ENCODE measurements around the gene CRIP2. TPM values are rescaled to one million over a fixed set of nuclear protein-coding genes. Genes with fewer than 3 reads are reported as not detected.

CRIP2 gene
- 31.1 and 50.5 TPM in 2 replicates for total RNA-seq (2022)
- Bru-seq, nascent RNA: percentile 34 among the genes with signal in this experiment
- percentile 46 among the genes with signal in this experiment for BruChase-seq, experiment 1, labeled RNA remaining after a 6-hour chase
- BruChase-seq, experiment 2, labeled RNA remaining after a 2-hour chase: percentile 33 among the genes with signal in this experiment
- long read RNA-seq, transcript CRIP2-201 (8 exons, 1,857 nt): major isoform, 141 of 155 reads
- long read RNA-seq, partial matches to known transcripts: 6 of 155 reads
- long read RNA-seq, other reads (novel, unspliced or antisense): 5 of 155 reads

DNA sequence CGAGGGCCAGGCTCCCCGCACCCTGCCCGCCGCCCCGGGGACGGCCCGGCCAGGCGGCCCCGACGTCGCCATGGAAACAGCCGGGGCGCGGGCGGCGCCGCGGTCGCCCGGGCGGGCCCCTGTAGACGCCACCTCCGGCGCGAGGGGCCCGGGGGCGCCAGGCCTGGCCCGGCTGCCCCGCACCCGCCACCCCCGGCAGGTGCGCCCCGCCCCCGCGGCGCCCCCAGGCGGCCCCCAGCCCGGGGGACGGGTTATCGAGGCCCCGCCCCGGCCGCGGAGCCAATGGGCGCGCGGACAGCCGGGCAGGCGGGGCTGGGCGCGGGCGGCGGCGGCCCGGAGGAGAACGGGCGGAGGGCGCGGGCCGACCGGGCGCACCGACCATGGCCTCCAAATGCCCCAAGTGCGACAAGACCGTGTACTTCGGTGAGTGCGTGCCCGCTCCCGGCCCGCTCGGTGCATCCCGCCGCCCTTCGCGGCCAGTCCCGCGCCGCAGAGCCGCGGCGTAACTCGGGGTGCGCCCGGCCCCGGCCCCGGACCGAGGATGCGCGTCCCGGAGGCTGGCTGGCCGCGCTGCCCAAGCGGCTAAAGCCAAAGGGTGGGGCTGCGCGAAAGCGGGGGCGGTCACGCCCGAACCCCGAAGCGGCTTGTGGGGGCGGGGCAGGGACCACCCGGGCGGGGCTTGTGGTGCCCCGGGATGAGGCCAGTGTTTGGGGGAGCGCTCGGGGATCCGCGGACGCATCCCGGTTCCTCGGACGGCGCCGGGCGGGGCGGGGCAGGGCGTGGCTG is at the start of gene CRIP2:
Gene CRIP2 (plus strand): TSS at position 339 of the 786 bp plus-strand sequence. CDS start 42 bp downstream, at position 381.
- H3K9me3 Mint-ChIP-seq (ENCODE audit: unreplicated experiment): no peaks in the 10 kb centered on the region
- ChIA-PET CTCF (interaction anchor here (1.3 kb wide), 1 partner anchor 50 kb away, joined by 3 read pairs; no protein-coding TSS in a partner anchor), POLR2A (interaction anchor here (1.6 kb wide), 1 partner anchor 15 kb away, joined by 6 read pairs; no protein-coding TSS in a partner anchor)
- intact Hi-C loops (cut with micrococcal nuclease): no loop called here
- peaks cover 9% of the 10 kb centered on the region for H3K4me1 Mint-ChIP-seq (ENCODE audit: insufficient read depth, unreplicated experiment)
- H3K36me3 Mint-ChIP-seq (ENCODE audit: insufficient read depth, unreplicated experiment): peaks cover 5% of the 10 kb centered on the region
- H3K27me3 Mint-ChIP-seq (ENCODE audit: insufficient read depth, unreplicated experiment): no peaks in the 10 kb centered on the region
- DNase-seq (ENCODE audit: unreplicated experiment): peak; percentile 38
- peak within 1 kb of the TSS; percentile 66 for H3K27ac Mint-ChIP-seq (ENCODE audit: low read depth, unreplicated experiment)
- BruUV-seq (replicated peaks): no TSS peak
- TF ChIP-seq, protein P1, sequence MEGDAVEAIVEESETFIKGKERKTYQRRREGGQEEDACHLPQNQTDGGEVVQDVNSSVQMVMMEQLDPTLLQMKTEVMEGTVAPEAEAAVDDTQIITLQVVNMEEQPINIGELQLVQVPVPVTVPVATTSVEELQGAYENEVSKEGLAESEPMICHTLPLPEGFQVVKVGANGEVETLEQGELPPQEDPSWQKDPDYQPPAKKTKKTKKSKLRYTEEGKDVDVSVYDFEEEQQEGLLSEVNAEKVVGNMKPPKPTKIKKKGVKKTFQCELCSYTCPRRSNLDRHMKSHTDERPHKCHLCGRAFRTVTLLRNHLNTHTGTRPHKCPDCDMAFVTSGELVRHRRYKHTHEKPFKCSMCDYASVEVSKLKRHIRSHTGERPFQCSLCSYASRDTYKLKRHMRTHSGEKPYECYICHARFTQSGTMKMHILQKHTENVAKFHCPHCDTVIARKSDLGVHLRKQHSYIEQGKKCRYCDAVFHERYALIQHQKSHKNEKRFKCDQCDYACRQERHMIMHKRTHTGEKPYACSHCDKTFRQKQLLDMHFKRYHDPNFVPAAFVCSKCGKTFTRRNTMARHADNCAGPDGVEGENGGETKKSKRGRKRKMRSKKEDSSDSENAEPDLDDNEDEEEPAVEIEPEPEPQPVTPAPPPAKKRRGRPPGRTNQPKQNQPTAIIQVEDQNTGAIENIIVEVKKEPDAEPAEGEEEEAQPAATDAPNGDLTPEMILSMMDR (IDR thresholded peaks at IDR 0.05; ENCODE audit: unreplicated experiment): no peak
- H3K4me3 Mint-ChIP-seq (ENCODE audit: unreplicated experiment): peak within 1 kb of the TSS; percentile 73

GRCh38 chr14:105424861-105425260 is 49.8 kb upstream of the CRIP2 start:
- Mint-ChIP-seq H3K27me3 (ENCODE audit: insufficient read depth, unreplicated experiment) (no peaks in the 10 kb centered on the region), H3K4me3 (ENCODE audit: unreplicated experiment) (no peak overlapping the region), H3K4me1 (ENCODE audit: insufficient read depth, unreplicated experiment) (peaks cover 11% of the 10 kb centered on the region), H3K9me3 (ENCODE audit: unreplicated experiment) (no peaks in the 10 kb centered on the region), H3K27ac (ENCODE audit: low read depth, unreplicated experiment) (no peak overlapping the region), H3K36me3 (ENCODE audit: insufficient read depth, unreplicated experiment) (peaks cover 30% of the 10 kb centered on the region)
- no TSS peak for BruUV-seq (replicated peaks)
- TF ChIP-seq, protein P1 (IDR thresholded peaks at IDR 0.05; ENCODE audit: unreplicated experiment): no peak
- no peak for DNase-seq (ENCODE audit: unreplicated experiment)
- CTCF ChIA-PET: interaction anchor here (0.9 to 1.3 kb wide), 3 partner anchors 49 to 65 kb away, joined by 3 read pairs; no protein-coding TSS in a partner anchor
- POLR2A ChIA-PET: no interaction called here
- intact Hi-C loops (cut with micrococcal nuclease): no loop called here

DNA sequence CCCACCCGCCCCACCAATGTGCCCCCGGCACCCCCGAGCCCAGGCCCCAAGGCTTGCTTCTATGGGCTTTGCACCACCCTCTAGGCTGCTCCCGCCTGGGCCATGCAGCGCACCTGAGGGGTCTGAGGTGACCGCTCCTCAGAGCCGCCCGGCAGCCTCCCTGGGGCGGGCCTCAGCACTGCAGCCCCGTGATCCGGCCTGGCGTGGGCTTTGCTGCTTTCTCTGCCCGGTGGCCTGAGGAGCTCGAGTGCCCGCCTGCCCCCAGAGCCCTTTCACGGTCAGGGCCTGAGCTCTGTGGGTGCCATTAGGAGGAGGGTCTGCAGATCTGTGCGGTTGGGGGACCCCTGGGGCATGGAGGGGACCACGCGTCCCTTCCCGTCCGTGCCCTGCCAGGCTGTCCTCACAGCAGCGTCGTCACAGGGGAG is 48.8 kb upstream of the CRIP2 start:
- POLR2A ChIA-PET: no interaction called here
- no peak overlapping the region for H3K27ac Mint-ChIP-seq (ENCODE audit: low read depth, unreplicated experiment)
- no peak overlapping the region for H3K4me3 Mint-ChIP-seq (ENCODE audit: unreplicated experiment)
- intact Hi-C loops (cut with micrococcal nuclease): no loop called here
- DNase-seq (ENCODE audit: unreplicated experiment): no peak
- no peaks in the 10 kb centered on the region for H3K27me3 Mint-ChIP-seq (ENCODE audit: insufficient read depth, unreplicated experiment)
- BruUV-seq (replicated peaks): no TSS peak
- TF ChIP-seq, protein P1 (IDR thresholded peaks at IDR 0.05; ENCODE audit: unreplicated experiment): no peak
- CTCF ChIA-PET: interaction anchor here (0.9 kb wide), 1 partner anchor 64 kb away, joined by 3 read pairs; no protein-coding TSS in a partner anchor
- H3K9me3 Mint-ChIP-seq (ENCODE audit: unreplicated experiment): no peaks in the 10 kb centered on the region
- H3K4me1 Mint-ChIP-seq (ENCODE audit: insufficient read depth, unreplicated experiment): peaks cover 21% of the 10 kb centered on the region
- H3K36me3 Mint-ChIP-seq (ENCODE audit: insufficient read depth, unreplicated experiment): peaks cover 31% of the 10 kb centered on the region

- no peak overlapping the region for H3K27ac Mint-ChIP-seq (ENCODE audit: low read depth, unreplicated experiment)
- intact Hi-C loops (cut with micrococcal nuclease): no loop called here
- H3K4me3 Mint-ChIP-seq (ENCODE audit: unreplicated experiment): no peak overlapping the region
- ChIA-PET CTCF (no interaction called here), POLR2A (no interaction called here)
- no peaks in the 10 kb centered on the region for H3K9me3 Mint-ChIP-seq (ENCODE audit: unreplicated experiment)
- TF ChIP-seq, protein P1 (IDR thresholded peaks at IDR 0.05; ENCODE audit: unreplicated experiment): no peak
- DNase-seq (ENCODE audit: unreplicated experiment): no peak
- peaks cover 25% of the 10 kb centered on the region for H3K4me1 Mint-ChIP-seq (ENCODE audit: insufficient read depth, unreplicated experiment)
- no peaks in the 10 kb centered on the region for H3K27me3 Mint-ChIP-seq (ENCODE audit: insufficient read depth, unreplicated experiment)
- H3K36me3 Mint-ChIP-seq (ENCODE audit: insufficient read depth, unreplicated experiment): peaks cover 31% of the 10 kb centered on the region
- BruUV-seq (replicated peaks): no TSS peak
Measured at GRCh38 chr14:105426416-105427130, 48.0 kb upstream of the CRIP2 start.

Measured in MCF 10A (cell line).